HG03064 (cell line): Measurements from ENCODE around the gene MECP2.

Experiments
- ATAC-seq: cut with Tn5 transposase; IDR thresholded peaks from one replicate; pipeline ENCODE4 v1.9.1; 2021; ENCODE audit warnings: low read depth; ENCODE audit not compliant: unreplicated experiment

The MECP2 gene

GRCh38 chrX:154064637-154065435 lies 32.7 kb downstream of the MECP2 start:
- ATAC-seq, result no peak

DNA sequence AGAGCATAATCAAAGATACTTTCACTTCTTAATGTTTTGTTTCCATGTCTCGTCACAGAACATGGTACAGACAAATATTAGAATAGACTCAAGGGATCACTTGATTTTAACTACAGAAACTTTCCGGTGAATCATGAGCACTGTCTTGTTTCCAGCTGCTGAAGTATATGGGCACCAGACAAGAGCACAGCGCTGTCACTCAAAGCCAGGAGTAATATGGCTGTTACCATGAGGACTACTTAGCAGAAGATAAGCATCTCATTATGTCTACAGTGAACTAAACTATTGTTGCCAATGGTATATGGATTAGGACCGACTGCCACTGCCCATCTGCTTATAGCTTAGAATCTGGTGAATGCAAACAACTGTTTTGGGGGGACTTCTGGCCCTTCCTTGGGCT lies 34.3 kb downstream of the MECP2 start:
- ATAC-seq, result no peak

- ATAC-seq, result no peak
These were observed 35.7 kb downstream of the MECP2 start for GRCh38 chrX:154061801-154062200.

GRCh38 chrX:154059729-154060245 lies 37.7 kb downstream of the MECP2 start:
- no peak for ATAC-seq

DNA sequence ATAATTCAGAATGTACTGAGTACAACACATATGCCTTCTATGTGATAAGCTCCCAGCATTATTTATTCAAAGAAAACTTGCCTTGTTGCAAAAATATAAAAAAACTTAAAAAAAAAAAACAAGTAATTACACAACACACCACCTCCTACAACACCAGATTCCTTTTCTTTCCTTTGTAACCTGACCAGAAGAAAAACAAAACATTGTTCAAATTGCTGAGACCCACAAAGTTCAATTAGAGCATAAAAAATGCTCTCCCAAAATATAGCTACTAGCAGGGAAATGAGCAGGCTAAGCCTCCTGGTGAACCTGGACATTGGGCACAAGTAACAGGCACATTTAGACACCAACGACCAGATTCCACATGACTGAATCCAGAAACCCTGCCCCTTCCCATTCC lies 38.3 kb downstream of the MECP2 start:
- no peak for ATAC-seq

DNA sequence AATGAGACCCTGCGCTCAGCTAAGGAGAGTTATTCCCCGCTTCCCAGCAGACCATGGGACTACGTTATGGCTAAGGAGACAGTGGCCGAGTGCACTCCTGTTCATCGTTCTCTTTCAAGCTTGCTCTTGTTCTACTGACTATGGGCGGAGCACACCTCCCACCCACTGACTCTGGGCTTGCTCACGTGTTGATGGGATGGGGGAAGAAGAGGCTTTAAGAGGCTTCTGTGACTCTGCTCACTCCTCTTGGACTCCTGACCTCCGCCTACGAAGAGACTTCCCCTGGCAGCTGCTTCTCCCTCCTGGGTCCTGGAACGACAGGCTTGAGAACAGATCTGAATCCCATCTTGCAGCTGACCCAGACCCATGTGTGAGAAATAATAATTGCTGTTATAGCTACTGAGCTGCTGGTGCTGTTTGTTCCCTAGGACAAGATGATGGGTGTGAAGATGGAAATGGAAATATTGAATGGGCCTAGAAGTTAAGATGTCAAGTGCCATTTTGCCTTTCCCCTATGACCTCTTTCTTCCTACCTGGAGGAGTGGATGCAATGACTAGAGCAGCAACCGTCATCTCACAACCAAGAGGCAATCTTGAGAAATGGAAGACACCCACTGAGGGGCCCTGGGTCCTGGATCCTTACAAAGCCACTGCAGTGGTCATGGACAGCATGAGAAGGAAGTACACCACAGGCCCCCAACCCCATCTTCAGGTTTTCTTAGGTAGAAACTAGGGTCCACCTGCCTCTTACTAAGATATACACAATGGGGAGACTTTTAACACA lies 39.1 kb downstream of the MECP2 start:
- ATAC-seq, result no peak

DNA sequence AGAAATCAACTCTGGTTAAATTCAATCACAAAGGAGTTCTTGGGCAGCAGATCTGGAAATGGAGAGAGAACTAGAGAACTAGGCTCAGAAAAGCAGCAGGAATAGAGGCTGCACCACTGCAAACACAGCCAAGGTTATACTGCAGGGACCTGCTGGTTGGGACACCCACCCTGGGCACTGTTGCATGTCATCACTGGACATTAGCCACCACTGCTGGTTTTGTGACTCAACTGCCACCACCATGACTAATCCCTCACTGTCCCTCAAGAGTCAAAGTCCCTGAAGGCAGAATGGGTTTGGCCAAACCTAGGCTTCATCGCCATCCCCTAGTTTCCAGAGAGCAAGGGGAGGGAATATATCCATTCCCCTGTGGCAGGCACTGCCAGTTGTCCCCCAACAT lies 39.7 kb downstream of the MECP2 start:
- ATAC-seq, result no peak

- ATAC-seq, result no peak
These were observed 40.7 kb downstream of the MECP2 start for GRCh38 chrX:154056770-154057241.

- no peak for ATAC-seq
These were observed 46.2 kb downstream of the MECP2 start for GRCh38 chrX:154051201-154051810.

GRCh38 chrX:154050113-154050495 lies 47.4 kb downstream of the MECP2 start:
- no peak for ATAC-seq

DNA sequence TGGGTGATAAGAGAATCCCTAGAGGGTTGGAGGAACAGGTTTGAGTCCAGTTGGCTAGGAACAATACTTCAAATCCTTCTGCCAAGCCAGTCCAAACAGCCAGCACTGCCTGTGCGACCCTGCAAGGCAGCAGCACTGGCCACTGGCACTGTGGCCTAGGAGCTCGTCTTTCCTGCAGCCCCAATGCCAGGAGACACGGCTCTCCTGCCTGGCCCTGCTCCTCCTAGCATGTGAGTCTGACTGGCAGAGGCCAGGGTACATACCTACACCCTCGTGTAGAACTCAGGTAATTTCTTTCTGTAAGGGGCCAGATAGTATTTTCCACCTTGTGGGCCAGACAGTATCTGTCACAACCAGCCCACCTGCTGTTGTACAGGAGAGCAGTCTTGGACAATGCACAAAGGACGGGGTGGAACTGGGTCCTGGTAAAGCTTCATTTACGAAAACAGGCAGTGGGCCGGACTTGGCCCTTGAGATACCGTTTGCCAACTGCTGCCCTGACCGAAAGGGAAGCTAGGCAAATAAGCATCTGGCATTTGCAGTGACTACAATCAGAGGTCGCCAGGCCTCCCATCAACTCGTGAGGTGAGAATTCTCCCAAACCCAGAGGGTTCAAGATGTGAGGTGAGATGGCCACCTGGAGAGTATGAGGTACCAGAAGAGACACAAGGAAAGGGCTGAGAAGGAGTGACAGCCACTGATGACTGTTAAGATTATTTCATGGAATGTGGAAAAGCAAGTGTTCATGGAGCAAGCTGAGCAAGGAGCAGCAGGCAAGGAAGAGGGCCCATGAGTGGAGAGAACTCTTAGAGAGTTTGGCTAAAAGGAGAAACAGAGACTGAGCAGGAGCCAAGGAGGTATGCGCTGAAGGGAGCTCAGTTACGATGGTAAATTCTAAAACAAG lies 48.1 kb downstream of the MECP2 start:
- ATAC-seq, result no peak

DNA sequence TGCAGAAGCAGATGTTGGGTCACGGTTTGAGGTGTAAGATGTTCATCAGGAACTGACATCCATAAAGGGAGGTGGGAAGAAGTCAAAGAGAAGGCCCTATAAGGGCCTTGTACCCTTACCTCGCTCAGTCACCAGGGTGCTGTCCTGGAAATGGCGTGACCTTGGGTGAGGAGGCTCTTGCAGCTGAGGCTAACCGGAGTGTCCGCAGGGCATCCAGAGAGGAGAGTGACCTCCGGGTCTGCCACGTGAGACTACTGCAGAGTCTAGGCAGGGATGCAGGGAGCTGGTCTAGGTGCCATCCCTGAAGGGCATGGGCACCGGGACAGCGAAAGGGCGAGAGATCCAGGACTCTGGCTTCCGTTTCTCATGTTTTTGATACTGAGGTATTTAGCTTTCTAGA lies 49.1 kb downstream of the MECP2 start:
- no peak for ATAC-seq

- ATAC-seq, result no peak
These were observed 50.4 kb downstream of the MECP2 start for GRCh38 chrX:154046940-154047610.

DNA sequence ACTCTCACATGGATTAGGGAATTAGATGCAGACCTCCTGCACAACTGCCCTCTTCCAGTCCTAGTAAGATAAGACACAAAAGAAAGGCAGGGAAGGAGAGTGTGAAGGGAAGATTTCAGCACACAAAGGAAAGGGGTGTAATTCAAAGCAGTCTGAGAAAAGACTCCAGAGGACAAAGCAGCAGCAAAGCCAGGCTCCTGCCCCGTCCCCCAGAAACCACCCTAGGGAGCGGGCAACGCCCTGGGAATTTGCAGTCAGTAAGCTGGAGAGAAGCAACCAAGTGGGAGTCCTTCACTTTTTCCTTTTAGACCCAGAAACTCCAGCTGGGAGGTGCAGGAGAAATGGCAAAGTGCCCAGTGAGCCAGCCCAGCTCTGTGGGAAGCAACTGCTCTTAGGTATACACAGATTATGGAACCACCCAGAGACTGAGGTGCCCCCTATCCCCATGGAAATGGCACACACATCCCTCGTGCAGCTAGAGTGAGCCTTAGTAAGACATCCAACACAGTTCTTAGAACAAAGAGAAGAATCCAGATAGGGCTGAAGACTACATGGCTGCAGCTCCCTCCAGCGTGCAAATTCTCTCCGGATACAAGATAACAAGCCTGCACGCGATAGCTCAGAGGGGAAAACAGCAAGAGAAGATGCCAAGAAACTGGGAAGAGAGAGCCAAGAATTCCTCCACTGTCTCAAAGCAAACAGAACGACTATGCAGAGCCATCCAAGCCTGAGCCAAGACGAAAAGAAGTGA lies 51.3 kb downstream of the MECP2 start:
- ATAC-seq, result no peak

DNA sequence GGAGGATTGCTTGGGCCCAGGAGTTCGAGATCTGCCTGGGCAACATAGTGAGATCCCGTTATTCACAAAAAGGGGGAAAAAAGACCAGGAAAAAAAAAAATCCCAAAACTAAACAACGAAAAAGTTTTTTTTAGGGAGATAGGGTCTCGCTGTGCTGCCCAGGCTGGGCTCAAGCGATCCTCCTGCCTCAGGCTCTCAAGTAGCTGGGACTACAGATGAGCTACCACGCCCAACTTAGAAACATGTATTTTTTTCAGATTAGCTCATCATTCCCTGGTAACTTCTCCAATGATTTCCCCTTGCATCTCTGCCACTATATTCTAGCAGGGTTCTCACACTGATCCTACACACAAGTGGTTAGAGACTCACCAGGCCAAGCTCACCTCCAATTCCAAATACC lies 53.4 kb downstream of the MECP2 start:
- ATAC-seq, result no peak

- ATAC-seq, result no peak
These were observed 54.3 kb downstream of the MECP2 start for GRCh38 chrX:154043003-154043763.

GRCh38 chrX:154040863-154041262 lies 56.7 kb downstream of the MECP2 start:
- ATAC-seq, result no peak

DNA sequence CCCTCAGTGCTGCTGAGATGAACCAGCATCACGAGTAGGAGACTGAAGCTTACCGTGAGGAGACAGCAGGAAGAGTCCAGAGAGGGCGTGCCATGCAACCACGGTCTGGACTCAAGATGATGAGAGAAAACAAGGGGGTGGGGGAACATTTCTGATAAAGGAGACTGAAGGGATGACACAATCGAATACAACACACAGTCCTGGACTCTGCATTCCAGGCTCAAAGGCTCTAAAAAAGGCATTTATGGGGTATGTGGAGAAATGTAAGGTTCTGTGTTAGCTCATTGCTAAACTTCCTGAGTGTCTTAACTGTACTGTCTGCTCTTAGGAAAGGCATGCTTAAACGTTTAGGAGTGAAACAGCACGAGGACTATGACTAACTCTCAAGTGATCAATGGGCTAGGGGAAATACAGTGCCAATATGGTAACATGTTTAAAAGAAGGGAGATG lies 57.2 kb downstream of the MECP2 start:
- no peak for ATAC-seq
